GM12878 (cell line): ENCODE data around the gene RICTOR. TPM values are rescaled to one million over a fixed set of nuclear protein-coding genes. Genes with fewer than 3 reads are reported as not detected.

ENCODE experiments used
- ATAC-seq: fragments of 200-7000 bp; cut with Tn5 transposase; 3 replicates; pipeline ENCODE4 v1.9.1; 2020; ENCODE audit warnings: mild to moderate bottlenecking, moderate library complexity
- BruUV-seq: library from RNA; stranded (reverse); fragments of 400-500 nt; replicated peaks from 2 replicates; lab custom pipeline; 2021; lab: Mats Ljungman, UMichigan
- CTCF ChIA-PET: fragments of 300-600 bp; sonication (Branson Sonifier 250); formaldehyde crosslinking; extraction: SDS; loops from one replicate; lab custom pipeline; 2021; ENCODE audit warnings: inconsistent platforms; lab: Yijun Ruan, JAX
- POLR2A ChIA-PET: fragments of 350-600 bp; formaldehyde crosslinking; extraction: SDS; loops from one replicate; lab custom pipeline; 2021; ENCODE audit warnings: inconsistent platforms; lab: Charles Lee
- RAD21 ChIA-PET: fragments of 300-600 bp; sonication (Branson Sonifier 250); formaldehyde crosslinking; loops from one replicate; lab custom pipeline; 2023; ENCODE audit warnings: antibody characterized with exemption; ENCODE audit not compliant: unreplicated experiment; lab: Charles Lee
- SMC1A ChIA-PET: fragments of 300-600 bp; sonication (Branson Sonifier 250); formaldehyde crosslinking; loops from one replicate; lab custom pipeline; 2023; ENCODE audit not compliant: unreplicated experiment, uncharacterized antibody; lab: Charles Lee
- DNase-seq: peaks from one replicate; pipeline ENCODE4 v3.0.0-alpha.2; 2011; ENCODE audit warnings: low read depth, low spot score
- FAIRE-seq: peaks from 3 replicates; lab custom pipeline; 2011; peaks lifted over from hg19 to GRCh38; lab: Jason Lieb, UNC
- H2AFZ ChIP-seq: 2 replicates; pipeline ENCODE4 v1.6.0; 2011; ENCODE audit warnings: low read depth, low read length, control low read depth; ENCODE audit not compliant: control insufficient read depth
- H3K27ac ChIP-seq: 2 replicates; pipeline ENCODE4 v1.5.1; 2011; ENCODE audit warnings: control low read depth; ENCODE audit not compliant: control insufficient read depth, insufficient read depth
- H3K27me3 ChIP-seq, 2 experiments: replicated peaks in 1 of 2; 2 replicates each; pipeline versions ENCODE4 v1.6.0 to v1.6.1; 2011; ENCODE audit warnings: low read length in 1 of 2; ENCODE audit not compliant: control insufficient read depth in 2 of 2, insufficient read depth in 2 of 2
- H3K36me3 ChIP-seq, 2 experiments: 2 replicates each; pipeline ENCODE4 v1.5.1; 2011; ENCODE audit warnings: low read length in 1 of 2; ENCODE audit not compliant: control insufficient read depth in 2 of 2, insufficient read depth in 2 of 2
- H3K4me1 ChIP-seq: 2 replicates; pipeline ENCODE4 v1.6.1; 2011; ENCODE audit warnings: mild to moderate bottlenecking, low read length, moderate library complexity, mixed read lengths; ENCODE audit not compliant: control insufficient read depth, insufficient read depth
- H3K4me2 ChIP-seq: 2 replicates; pipeline ENCODE4 v1.6.0; 2011; ENCODE audit warnings: control low read depth; ENCODE audit not compliant: control insufficient read depth, insufficient read depth
- H3K4me3 ChIP-seq: fragments of 200-600 bp; sonication (generic); 2 replicates; pipeline ENCODE4 v1.5.1; 2016
- H3K79me2 ChIP-seq: 2 replicates; pipeline ENCODE4 v1.6.0; 2011; ENCODE audit warnings: low read length; ENCODE audit not compliant: control insufficient read depth, insufficient read depth
- H3K9ac ChIP-seq: 2 replicates; pipeline ENCODE4 v1.8.0; 2011; ENCODE audit warnings: low read length, control low read depth, mixed read lengths; ENCODE audit not compliant: control insufficient read depth, insufficient read depth
- H3K9me3 ChIP-seq: replicated peaks from 3 replicates; pipeline ENCODE4 v1.5.1; 2011; ENCODE audit warnings: mild to moderate bottlenecking, low read length; ENCODE audit not compliant: control insufficient read depth, insufficient read depth
- H4K20me1 ChIP-seq: 2 replicates; pipeline ENCODE4 v1.6.0; 2011; ENCODE audit not compliant: control insufficient read depth, insufficient read depth
- RELB ChIP-seq: fragments of 450-650 bp; IDR thresholded peaks from 2 replicates; pipeline ENCODE4 v1.6.1; 2017; ENCODE audit warnings: low read depth, mild to moderate bottlenecking, moderate library complexity
- SPI1 ChIP-seq: IDR thresholded peaks from 2 replicates; pipeline ENCODE4 v1.6.1; 2011; ENCODE audit warnings: low read depth, mild to moderate bottlenecking, low read length, moderate library complexity, borderline replicate concordance; ENCODE audit not compliant: insufficient read depth
- SUZ12 ChIP-seq: fragments of 200-600 bp; sonication (generic); IDR thresholded peaks from one replicate; pipeline ENCODE4 v1.6.1; 2018; ENCODE audit warnings: antibody characterized with exemption, mild to moderate bottlenecking; ENCODE audit not compliant: unreplicated experiment
- ZBTB4 ChIP-seq: fragments of 450-650 bp; formaldehyde crosslinking; IDR thresholded peaks from 2 replicates; pipeline ENCODE4 v1.4.0; 2022; ENCODE audit warnings: mild to moderate bottlenecking, moderate library complexity
- whole genome bisulfite sequencing: methylation state at CpG from one replicate; pipeline ENCODE4 v1.1.6; 2016; ENCODE audit warnings: low lambda C conversion rate; ENCODE audit not compliant: insufficient replicate concordance, insufficient coverage; ENCODE audit errors: missing lambda C conversion rate; 5-methylcytosine and 5-hydroxymethylcytosine counted together
- in situ Hi-C: fragments of 300-500 bp; cut with MboI; formaldehyde crosslinking; loops from 9 replicates; pipeline ENCODE4 v1.14.3; 2018; ENCODE audit warnings: mixed read lengths
- intact Hi-C: fragments of 100-400 bp; cut with micrococcal nuclease; formaldehyde crosslinking; loops from one replicate; pipeline ENCODE4 v1.14.2; 2022; ENCODE audit not compliant: unreplicated experiment
- polyA plus RNA-seq, 11 experiments: library from polyadenylated mRNA; depleted of rRNA in 4 of 11; unstranded in 6 of 11; stranded (reverse) in 5 of 11; fragments of >200 nt; fragmentation: Nextera tagmentation in 4 of 11; fragmentation: Illumina TruSeq in 1 of 11; extraction: Ambion mirVana in 4 of 11; extraction: Trizol in 1 of 11; gene quantifications; 1 replicate in 1 of 11; 2 replicates in 10 of 11; pipeline versions ENCODE4 v1.2.1 to v1.2.3, GENCODE V29; 2011 to 2016; ENCODE audit warnings: inconsistent platforms in 2 of 11, missing spikeins in 2 of 11, low read depth in 1 of 11
- total RNA-seq, 4 experiments: library from RNA; depleted of rRNA in 3 of 4; stranded (reverse); fragments of >200 nt in 3 of 4; fragmentation: Illumina TruSeq in 1 of 4; extraction: Trizol in 1 of 4; gene quantifications; 2 replicates each; pipeline versions ENCODE4 v1.2.1 to v1.2.3, GENCODE V29; 2013 to 2021

Gene RICTOR
- total and polyA plus RNA-seq, 10 of the 15 experiments (the other 5 are each of a cell fraction or from before 2014, with no cell fraction given), result 2.7 to 23.0 (median 6.9) TPM

- peak; percentile 34; the same call in 1 of the 2 replicates for TF ChIP-seq SPI1
- TF ChIP-seq ZBTB4 (CRISPR knock-in tag), result no peak
Observed at GRCh38 chr5:39072925-39073766, 1.1 kb downstream of the RICTOR start (continued).

- H3K9ac ChIP-seq, result no peak overlapping the region
- no peaks in the 10 kb centered on the region for H4K20me1 ChIP-seq
- DNase-seq, result no peak
- POLR2A ChIA-PET, result no interaction called here
- peaks cover 2 to 5% of the 10 kb centered on the region in 2 experiments for H3K36me3 ChIP-seq
- H3K9me3 ChIP-seq, result peaks cover 18% of the 10 kb centered on the region
- in situ Hi-C loops (no loop called here), intact Hi-C loops (no loop called here)
- SMC1A ChIA-PET, result interaction anchor here (1.0 kb wide), 1 partner anchor 13 kb away, joined by 4 read pairs; no protein-coding TSS in a partner anchor
- H3K27ac ChIP-seq, result no peak overlapping the region
- no peak overlapping the region for H2AFZ ChIP-seq
- 95% methylated on average over 3 of the region's 3 CpGs for WGBS
- no peak for TF ChIP-seq SUZ12
- TF ChIP-seq RELB, result no peak
- TF ChIP-seq, all 136 proteins: peak for 0
- Histone ChIP-seq H3K27me3 (no peaks in the 10 kb centered on the region), H3K79me2 (peaks cover 66% of the 10 kb centered on the region), H3K4me3 (no peak overlapping the region), H3K4me2 (no peak overlapping the region), H3K4me1 (no peaks in the 10 kb centered on the region)
- CTCF ChIA-PET, result interaction anchor here (1.2 kb wide), 1 partner anchor 63 kb away, joined by 3 read pairs; no protein-coding TSS in a partner anchor
- BruUV-seq, result no TSS peak
- RAD21 ChIA-PET, result no interaction called here
- FAIRE-seq, result no peak
- ATAC-seq, result no peak
Observed at GRCh38 chr5:39068099-39068498, 6.1 kb downstream of the RICTOR start.
